Subcutaneous abdominal adipose tissue (tissue), 5 donors: Measurements from ENCODE around the gene ZNF594.
"Not testable (repeated sequence)": the region's sequence is repeated elsewhere in the genome, so short reads cannot be mapped to it uniquely, and the experiment has no call there.

Experiments
- H3K27ac ChIP-seq: one replicate; pipeline ENCODE4 v1.7.0; 2013; ENCODE audit warnings: low read depth, mild to moderate bottlenecking, inconsistent platforms, low read length, moderate library complexity
- H3K27me3 ChIP-seq, 5 donors: one replicate each; pipeline ENCODE4 v1.7.0; 2013; ENCODE audit warnings: low read length in 5 of 5, inconsistent platforms in 1 of 5; ENCODE audit not compliant: control insufficient read depth in 5 of 5, insufficient read depth in 4 of 5
- H3K36me3 ChIP-seq, 5 donors: one replicate each; pipeline ENCODE4 v1.7.0; 2013; ENCODE audit warnings: low read length in 5 of 5; ENCODE audit not compliant: control insufficient read depth in 5 of 5, insufficient read depth in 5 of 5
- H3K4me1 ChIP-seq, 5 donors: one replicate each; pipeline ENCODE4 v1.7.0; 2013; ENCODE audit warnings: low read length in 5 of 5, mild to moderate bottlenecking in 3 of 5, moderate library complexity in 1 of 5; ENCODE audit not compliant: control insufficient read depth in 5 of 5, insufficient read depth in 5 of 5
- H3K4me3 ChIP-seq, 5 donors: one replicate each; pipeline ENCODE4 v1.7.0; 2013; ENCODE audit warnings: low read length in 5 of 5, low read depth in 1 of 5
- H3K9ac ChIP-seq, 5 donors: one replicate each; pipeline ENCODE4 v1.7.0; 2013; ENCODE audit warnings: low read length in 5 of 5, mild to moderate bottlenecking in 4 of 5, moderate library complexity in 3 of 5
- H3K9me3 ChIP-seq, 5 donors: one replicate each; pipeline ENCODE4 v1.7.0; 2013; ENCODE audit warnings: low read length in 5 of 5; ENCODE audit not compliant: control insufficient read depth in 5 of 5
- donor health status: healthy.
- donor health status: healthy.
- donor health status: healthy.
- donor health status: healthy.
- donor health status: healthy.

ZNF594 gene

DNA sequence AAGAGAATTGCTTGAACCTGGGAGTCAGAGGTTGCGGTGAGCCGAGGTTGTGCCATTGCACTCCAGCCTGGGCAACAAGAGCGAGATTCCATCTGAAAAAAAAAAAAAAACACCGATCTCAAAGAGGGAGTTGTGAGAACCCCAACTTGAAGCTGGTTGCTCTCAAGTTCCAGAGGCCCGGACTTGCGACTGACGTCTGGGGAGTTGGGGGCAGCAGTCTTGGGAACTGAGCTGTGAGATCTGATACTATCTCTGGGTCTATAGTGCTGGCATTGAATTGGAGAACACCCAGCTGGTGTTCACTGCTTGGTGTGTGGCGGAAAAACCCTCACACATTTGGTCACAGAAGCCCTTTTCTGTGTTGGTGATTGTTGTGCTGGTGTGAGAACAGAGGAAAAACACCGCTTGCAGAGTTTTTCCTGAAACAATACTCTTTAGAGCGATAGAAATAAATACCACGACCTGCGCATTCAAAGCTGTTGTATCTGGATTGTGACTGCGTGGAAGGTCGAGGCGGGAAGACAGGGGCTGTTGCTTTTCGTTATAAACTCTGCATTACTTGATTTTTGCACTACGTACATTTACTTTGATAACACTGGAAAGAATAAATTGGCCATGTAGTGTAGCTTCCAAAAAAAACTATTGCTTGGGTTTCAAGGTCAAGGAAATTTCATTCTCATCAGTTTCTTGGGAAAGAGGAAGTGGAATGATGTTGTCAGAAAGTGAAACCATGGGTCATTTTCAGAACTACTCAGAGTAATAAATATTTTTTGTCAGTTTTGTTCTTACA is 34.2 kb upstream of the ZNF594 start:
- peaks cover 0 to 30% (median 12%) of the 10 kb centered on the region in 5 donors for H3K36me3 ChIP-seq
- H3K9ac ChIP-seq = no peak overlapping the region
- no peak overlapping the region for H3K27ac ChIP-seq
- H3K9me3 ChIP-seq = no peaks in the 10 kb centered on the region
- H3K27me3 ChIP-seq = no peaks in the 10 kb centered on the region
- peaks cover 2 to 30% (median 11%) of the 10 kb centered on the region in 5 donors for H3K4me1 ChIP-seq
- H3K4me3 ChIP-seq = no peak overlapping the region

DNA sequence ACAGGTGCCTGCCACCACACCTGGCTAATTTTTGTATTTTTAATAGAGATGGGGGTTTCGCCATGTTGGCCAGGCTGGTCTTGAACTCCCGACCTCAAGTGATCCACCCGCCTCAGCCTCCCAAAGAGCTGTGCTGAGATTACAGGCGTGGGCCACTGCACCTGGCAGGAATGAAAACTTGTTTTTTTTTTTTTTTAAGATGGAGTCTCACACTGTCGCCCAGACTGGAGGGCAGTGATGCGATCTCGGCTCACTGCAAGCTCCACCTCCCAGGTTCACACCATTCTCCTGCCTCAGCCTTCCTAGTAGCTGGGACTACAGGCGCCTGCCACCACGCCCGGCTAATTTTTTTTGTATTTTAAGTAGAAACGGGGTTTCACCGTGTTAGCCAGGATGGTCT is 30.2 kb upstream of the ZNF594 start:
- not testable (repeated sequence) for H3K9ac ChIP-seq, H3K4me3 ChIP-seq, H3K27me3 ChIP-seq, H3K9me3 ChIP-seq, H3K4me1 ChIP-seq, H3K27ac ChIP-seq
- H3K36me3 ChIP-seq = peaks cover 0 to 24% (median 14%) of the 10 kb centered on the region in 5 donors

DNA sequence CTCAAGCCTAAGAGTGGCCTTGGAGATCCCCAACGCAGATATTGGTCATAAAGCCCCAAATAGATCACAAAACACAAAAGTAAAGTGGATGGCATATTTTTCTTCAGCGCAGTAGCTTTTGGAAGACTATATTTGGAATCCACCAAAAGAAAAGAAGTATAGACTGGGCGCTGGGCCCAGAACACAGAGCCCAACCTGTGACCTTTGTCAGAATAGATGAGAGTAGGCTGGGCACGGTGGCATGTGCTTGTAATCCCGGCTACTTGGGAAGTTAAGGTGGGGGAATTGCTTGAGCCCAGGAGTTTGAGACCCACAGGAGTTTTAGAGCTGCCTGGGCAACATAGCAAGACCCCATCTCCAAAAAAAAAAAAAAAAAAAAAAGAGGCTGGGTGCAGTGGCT is 28.4 kb upstream of the ZNF594 start:
- Histone ChIP-seq H3K9me3 (no peaks in the 10 kb centered on the region), H3K27me3 (no peaks in the 10 kb centered on the region), H3K4me3 (no peak overlapping the region), H3K36me3 (peaks cover 2 to 31% (median 21%) of the 10 kb centered on the region in 5 donors), H3K9ac (no peak overlapping the region), H3K4me1 (no peaks in the 10 kb centered on the region), H3K27ac (no peak overlapping the region)

DNA sequence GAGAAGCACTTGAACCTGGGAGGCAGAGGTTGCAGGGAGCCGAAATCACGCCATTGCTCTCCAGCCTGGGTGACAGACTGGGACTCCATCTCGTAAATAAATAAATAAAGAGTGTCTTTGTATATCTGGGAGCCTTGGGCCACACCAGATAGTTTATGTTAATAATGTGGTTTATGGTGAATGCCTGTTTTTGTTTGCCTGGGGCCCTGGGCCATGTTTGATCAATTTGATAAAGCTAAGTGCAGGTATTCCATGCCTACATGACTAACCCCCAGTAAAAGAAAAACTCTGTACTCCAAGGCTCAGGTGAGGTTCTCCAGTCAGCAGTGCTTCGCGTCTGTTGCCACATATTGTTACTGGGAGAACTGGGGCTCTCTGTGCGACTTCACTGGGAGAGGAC is 27.9 kb upstream of the ZNF594 start:
- H3K4me1 ChIP-seq = no peaks in the 10 kb centered on the region
- H3K27ac ChIP-seq = no peak overlapping the region
- H3K9ac ChIP-seq = no peak overlapping the region
- H3K27me3 ChIP-seq = no peaks in the 10 kb centered on the region
- H3K36me3 ChIP-seq = peaks cover 2 to 34% (median 22%) of the 10 kb centered on the region in 5 donors
- H3K9me3 ChIP-seq = no peaks in the 10 kb centered on the region
- H3K4me3 ChIP-seq = no peak overlapping the region

DNA sequence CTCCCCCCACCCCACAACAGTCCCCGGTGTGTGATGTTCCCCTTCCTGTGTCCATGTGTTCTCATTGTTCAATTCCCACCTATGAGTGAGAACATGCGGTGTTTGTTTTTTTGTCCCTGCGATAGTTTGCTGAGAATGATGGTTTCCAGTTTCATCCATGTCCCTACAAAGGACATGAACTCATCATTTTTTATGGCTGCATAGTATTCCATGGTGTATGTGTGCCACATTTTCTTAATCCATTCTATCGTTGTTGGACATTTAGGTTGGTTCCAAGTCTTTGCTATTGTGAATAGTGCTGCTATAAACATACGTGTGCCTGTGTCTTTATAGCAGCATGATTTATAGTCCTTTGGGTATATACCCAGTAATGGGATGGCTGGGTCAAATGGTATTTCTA is 25.9 kb upstream of the ZNF594 start:
- H3K4me1 ChIP-seq, H3K27ac ChIP-seq, H3K9ac ChIP-seq, H3K4me3 ChIP-seq, H3K27me3 ChIP-seq, H3K9me3 ChIP-seq: not testable (repeated sequence)
- H3K36me3 ChIP-seq = peaks cover 2 to 28% (median 16%) of the 10 kb centered on the region in 5 donors

DNA sequence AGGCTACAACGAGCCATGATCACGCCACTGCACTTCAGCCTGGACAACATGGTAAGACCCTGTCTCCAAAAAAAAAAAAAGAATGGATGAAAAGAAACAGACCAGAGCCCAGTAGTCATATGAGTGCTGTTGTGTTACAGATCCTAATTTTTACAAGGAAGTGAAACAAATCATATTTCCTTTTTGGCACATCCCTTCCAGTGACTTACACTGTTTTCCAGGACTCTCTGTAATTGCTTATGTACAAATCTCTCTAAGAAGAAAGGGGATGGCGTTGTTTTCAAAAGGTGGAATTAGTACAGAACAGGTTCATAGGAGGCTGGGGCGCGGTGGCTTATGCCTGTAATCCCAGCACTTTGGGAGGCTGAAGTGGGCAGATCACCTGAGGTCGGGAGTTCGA is 19.8 kb upstream of the ZNF594 start:
- Histone ChIP-seq H3K36me3 (peaks cover 2 to 29% (median 15%) of the 10 kb centered on the region in 5 donors), H3K4me1 (peaks cover 0 to 6% (median 0%) of the 10 kb centered on the region in 5 donors), H3K27ac (no peak overlapping the region), H3K9me3 (no peaks in the 10 kb centered on the region), H3K4me3 (no peak overlapping the region), H3K9ac (no peak overlapping the region), H3K27me3 (no peaks in the 10 kb centered on the region)

DNA sequence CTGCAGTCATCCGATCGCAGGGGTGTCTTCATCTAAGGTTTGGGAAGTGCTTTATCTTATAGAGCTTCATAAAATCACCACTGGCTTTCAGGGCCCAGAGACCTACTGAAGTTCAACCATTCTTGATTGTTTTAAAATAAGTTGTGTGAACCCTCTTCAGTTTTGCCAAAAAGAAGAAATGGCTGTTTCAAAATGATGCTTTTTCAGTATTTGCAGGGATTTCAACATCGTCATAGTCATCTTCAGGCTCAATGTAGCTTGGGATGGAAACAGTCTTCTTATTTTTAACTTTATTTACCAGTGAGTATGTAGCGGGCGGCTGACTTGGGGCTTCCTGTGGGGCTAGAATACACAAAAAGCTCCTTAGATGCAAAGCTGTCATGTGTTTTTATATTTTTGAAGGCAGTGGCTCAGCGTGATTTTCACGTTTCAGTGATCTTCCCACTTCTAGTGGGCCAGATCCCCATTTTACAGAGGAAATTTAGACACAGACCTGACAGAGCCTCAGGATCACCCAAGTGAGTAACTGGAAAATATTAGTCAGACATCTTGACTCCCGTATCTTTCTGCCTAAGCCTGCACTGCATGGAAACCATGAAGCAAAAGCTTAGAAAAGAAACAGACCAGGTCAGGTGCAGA is 19.1 kb upstream of the ZNF594 start:
- H3K9ac ChIP-seq = no peak overlapping the region
- no peaks in the 10 kb centered on the region for H3K9me3 ChIP-seq
- H3K4me1 ChIP-seq = peaks cover 0 to 6% (median 0%) of the 10 kb centered on the region in 5 donors
- peaks cover 2 to 26% (median 13%) of the 10 kb centered on the region in 5 donors for H3K36me3 ChIP-seq
- H3K4me3 ChIP-seq = no peak overlapping the region
- no peaks in the 10 kb centered on the region for H3K27me3 ChIP-seq
- H3K27ac ChIP-seq = no peak overlapping the region

DNA sequence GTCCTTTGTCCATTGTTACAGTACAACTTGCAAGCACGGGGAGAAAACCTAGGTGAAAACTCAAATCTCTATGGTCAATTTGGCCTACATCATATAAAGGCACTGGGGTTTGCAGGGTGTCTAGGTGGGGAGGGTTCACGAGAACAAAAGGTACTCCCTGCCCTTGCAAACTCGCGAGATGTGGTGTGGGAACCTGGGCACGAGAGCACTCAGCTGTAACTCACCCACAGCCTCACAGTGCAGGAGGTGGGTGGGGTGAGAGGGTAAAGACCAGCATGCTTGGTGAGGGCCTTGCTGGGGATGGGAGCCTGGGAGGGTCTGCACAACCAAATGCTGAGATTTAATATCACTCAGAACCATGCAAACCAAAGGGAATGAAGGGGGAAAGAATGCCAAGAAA is 18.4 kb upstream of the ZNF594 start:
- Histone ChIP-seq H3K9ac (no peak overlapping the region), H3K9me3 (no peaks in the 10 kb centered on the region), H3K36me3 (peaks cover 0 to 20% (median 10%) of the 10 kb centered on the region in 5 donors), H3K4me3 (no peak overlapping the region), H3K27me3 (no peaks in the 10 kb centered on the region), H3K27ac (no peak overlapping the region), H3K4me1 (peaks cover 0 to 6% (median 0%) of the 10 kb centered on the region in 5 donors)

DNA sequence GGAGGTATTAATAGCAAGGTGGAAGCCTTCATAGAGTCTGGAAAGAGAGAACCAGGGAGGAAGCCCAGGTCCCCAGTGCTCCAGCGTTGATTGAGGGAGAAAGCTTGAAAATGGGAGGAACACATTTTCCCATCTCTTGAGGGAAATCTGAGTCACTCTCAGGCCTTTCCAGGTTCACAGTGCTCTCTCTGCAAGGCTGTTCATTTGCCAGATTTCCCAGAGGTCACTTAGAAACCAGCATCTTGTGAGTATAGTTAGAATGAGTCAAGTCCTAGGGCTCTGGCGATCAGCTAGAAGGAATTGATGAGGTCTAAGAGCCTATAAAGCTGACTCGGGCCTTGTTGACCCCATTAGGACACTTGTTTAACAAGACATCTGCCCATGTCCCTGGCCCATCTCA is 17.7 kb upstream of the ZNF594 start:
- Histone ChIP-seq H3K9ac (peak overlapping the region in 1 of 5 donors; percentile 30), H3K4me3 (no peak overlapping the region), H3K27me3 (no peaks in the 10 kb centered on the region), H3K36me3 (peaks cover 0 to 16% (median 8%) of the 10 kb centered on the region in 5 donors), H3K27ac (no peak overlapping the region), H3K4me1 (peaks cover 0 to 6% (median 0%) of the 10 kb centered on the region in 5 donors), H3K9me3 (no peaks in the 10 kb centered on the region)

DNA sequence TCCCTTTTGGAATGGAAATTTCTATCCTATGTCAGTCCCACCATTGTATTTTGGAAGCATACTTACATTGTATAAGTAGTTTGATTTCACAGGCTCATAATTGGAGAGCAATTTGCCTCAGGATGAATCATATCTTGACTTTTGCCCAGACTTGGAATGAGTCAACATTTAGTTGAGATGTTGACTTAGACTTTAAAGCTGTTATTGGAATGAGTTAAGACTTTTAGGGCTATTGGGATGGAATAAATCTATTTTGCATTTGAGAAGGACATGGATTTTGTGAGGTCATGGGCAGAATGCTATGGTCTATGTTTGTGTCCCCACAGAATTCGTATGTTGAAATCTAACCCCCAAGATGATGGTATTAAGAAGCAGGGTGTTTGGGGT is 12.2 kb upstream of the ZNF594 start:
- H3K9ac ChIP-seq = no peak overlapping the region
- no peak overlapping the region for H3K27ac ChIP-seq
- no peaks in the 10 kb centered on the region for H3K9me3 ChIP-seq

More for the DNA sequence above, 12.2 kb upstream of the ZNF594 start:
- no peaks in the 10 kb centered on the region for H3K27me3 ChIP-seq
- peaks cover 0 to 2% (median 0%) of the 10 kb centered on the region in 5 donors for H3K36me3 ChIP-seq
- H3K4me1 ChIP-seq = no peaks in the 10 kb centered on the region
- H3K4me3 ChIP-seq = no peak overlapping the region
